DOHH2 (cell line): ENCODE data around the gene SLC8B1.

Source experiments
- EZH2phosphoT487 ChIP-seq: fragments of 200-600 bp; sonication (generic); IDR thresholded peaks from 2 replicates; pipeline ENCODE4 v1.6.1; 2017; ENCODE audit warnings: borderline replicate concordance, mild to moderate bottlenecking, antibody characterized with exemption, low read length, moderate library complexity, mixed read lengths
- TF ChIP-seq, protein P1 (sequence below): fragments of 200-600 bp; sonication (generic); IDR thresholded peaks from one replicate; pipeline ENCODE4 v1.5.1; 2014; ENCODE audit warnings: antibody characterized with exemption, mild to moderate bottlenecking, low read depth, low read length; ENCODE audit not compliant: poor library complexity, severe bottlenecking

DNA sequence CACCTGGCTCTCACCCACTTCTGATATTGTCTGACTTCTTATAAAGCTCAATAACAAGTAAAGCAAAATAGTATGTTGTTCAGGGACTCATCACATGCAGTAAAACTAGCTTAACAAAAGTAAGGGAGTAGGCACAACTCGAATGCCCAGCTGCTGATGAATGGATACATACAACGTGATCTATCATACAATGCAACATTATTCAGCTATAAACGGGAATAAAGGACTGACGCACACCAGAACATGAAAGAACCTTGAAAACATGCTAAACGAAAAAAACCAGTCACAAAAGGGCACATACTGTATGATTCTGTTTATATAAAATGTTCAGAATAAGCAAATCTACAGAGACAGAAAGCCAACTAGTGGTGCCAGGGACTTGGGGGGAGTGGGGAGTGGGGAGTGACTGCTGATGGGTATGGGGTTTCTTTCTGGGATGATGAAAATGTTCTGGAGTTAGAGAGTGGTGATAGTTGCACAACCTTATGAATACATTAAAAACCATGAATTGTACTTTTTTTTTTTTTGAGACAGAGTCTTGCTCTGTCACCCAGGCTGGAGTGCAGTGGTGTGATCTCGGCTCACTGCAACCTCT, 34.6 kb upstream of the SLC8B1 start:
- TF ChIP-seq, protein P1, sequence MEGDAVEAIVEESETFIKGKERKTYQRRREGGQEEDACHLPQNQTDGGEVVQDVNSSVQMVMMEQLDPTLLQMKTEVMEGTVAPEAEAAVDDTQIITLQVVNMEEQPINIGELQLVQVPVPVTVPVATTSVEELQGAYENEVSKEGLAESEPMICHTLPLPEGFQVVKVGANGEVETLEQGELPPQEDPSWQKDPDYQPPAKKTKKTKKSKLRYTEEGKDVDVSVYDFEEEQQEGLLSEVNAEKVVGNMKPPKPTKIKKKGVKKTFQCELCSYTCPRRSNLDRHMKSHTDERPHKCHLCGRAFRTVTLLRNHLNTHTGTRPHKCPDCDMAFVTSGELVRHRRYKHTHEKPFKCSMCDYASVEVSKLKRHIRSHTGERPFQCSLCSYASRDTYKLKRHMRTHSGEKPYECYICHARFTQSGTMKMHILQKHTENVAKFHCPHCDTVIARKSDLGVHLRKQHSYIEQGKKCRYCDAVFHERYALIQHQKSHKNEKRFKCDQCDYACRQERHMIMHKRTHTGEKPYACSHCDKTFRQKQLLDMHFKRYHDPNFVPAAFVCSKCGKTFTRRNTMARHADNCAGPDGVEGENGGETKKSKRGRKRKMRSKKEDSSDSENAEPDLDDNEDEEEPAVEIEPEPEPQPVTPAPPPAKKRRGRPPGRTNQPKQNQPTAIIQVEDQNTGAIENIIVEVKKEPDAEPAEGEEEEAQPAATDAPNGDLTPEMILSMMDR: no peak
- TF ChIP-seq EZH2phosphoT487: no peak
